Measurements from ENCODE around the gene RIPOR2.
A peak's percentile ranks its signal among the peaks of the same experiment; 100 is the strongest.

Gene RIPOR2

GRCh38 chr6:24855395-24856245 lies 80.1 kb downstream of the RIPOR2 start:
- Histone ChIP-seq H3K9me3 (no peaks in the 10 kb centered on the region), H3K4me3 (ENCODE audit: low read depth, low read length) (peak overlapping the region; percentile 34), H3K4me1 (no peaks in the 10 kb centered on the region), H3K27me3 (no peaks in the 10 kb centered on the region), H3K36me3 (no peaks in the 10 kb centered on the region)
- TF ChIP-seq CTCF (IDR thresholded peaks at IDR 0.05; ENCODE audit: low read depth, low read length): peak; percentile 85
- peak; percentile 61 for DNase-seq

- DNase-seq: no peak
- Histone ChIP-seq H3K27me3 (no peaks in the 10 kb centered on the region), H3K36me3 (no peaks in the 10 kb centered on the region), H3K4me3 (ENCODE audit: low read depth, low read length) (no peak overlapping the region), H3K9me3 (no peaks in the 10 kb centered on the region), H3K4me1 (no peaks in the 10 kb centered on the region)
- TF ChIP-seq CTCF (IDR thresholded peaks at IDR 0.05; ENCODE audit: low read depth, low read length): no peak
Measured at GRCh38 chr6:24854077-24854666, 81.6 kb downstream of the RIPOR2 start.

DNA sequence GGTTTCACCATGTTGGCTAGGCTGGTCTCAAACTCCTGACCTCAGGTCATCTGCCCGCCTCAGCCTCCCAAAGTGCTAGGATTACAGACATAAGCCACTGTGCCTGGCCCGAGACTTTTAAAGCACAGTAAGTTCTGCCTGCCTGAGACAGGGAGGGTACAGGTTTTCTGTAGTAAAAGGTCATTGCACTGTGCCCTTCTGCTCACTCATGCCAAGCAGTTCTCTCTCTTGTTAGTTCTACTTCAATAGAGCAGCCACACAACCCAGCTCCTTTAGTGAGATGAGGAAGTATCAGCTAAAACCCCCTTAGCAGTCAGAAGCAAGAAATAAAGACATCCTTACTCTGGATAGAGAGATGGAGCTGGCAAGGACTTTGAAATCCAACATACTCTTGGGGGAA lies 84.7 kb downstream of the RIPOR2 start:
- no peak for TF ChIP-seq CTCF (IDR thresholded peaks at IDR 0.05; ENCODE audit: low read depth, low read length)
- DNase-seq: no peak

GRCh38 chr6:24849713-24850112 lies 86.0 kb downstream of the RIPOR2 start:
- Histone ChIP-seq H3K36me3 (no peaks in the 10 kb centered on the region), H3K9me3 (no peaks in the 10 kb centered on the region), H3K4me1 (no peaks in the 10 kb centered on the region), H3K27me3 (no peaks in the 10 kb centered on the region), H3K4me3 (ENCODE audit: low read depth, low read length) (no peak overlapping the region)
- no peak for TF ChIP-seq CTCF (IDR thresholded peaks at IDR 0.05; ENCODE audit: low read depth, low read length)
- no peak for DNase-seq

More for the DNA sequence above, 84.7 kb downstream of the RIPOR2 start:
- no peaks in the 10 kb centered on the region for H3K9me3 ChIP-seq
- no peaks in the 10 kb centered on the region for H3K27me3 ChIP-seq
- H3K36me3 ChIP-seq: no peaks in the 10 kb centered on the region
- no peak overlapping the region for H3K4me3 ChIP-seq (ENCODE audit: low read depth, low read length)
- H3K4me1 ChIP-seq: no peaks in the 10 kb centered on the region

DNA sequence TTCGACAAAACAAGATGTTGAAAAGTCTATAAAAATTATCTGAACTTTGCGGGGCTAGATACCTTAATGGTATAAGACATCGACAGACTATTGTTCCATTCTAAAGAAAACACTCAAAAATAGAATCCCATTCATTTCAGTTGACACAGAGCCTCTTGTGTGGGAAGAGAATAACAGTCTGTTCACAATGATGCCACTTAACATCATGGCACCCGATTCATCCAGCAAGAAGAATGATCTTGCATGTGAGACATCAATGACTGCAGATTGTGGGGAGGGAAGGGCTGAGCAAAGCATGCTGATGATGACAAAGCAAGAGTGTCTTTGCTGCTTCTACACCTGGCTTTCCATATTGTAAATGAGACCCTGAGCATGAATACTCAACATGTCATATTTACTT lies 87.3 kb downstream of the RIPOR2 start:
- Histone ChIP-seq H3K9me3 (no peaks in the 10 kb centered on the region), H3K4me1 (no peaks in the 10 kb centered on the region), H3K4me3 (ENCODE audit: low read depth, low read length) (no peak overlapping the region), H3K27me3 (no peaks in the 10 kb centered on the region), H3K36me3 (no peaks in the 10 kb centered on the region)
- DNase-seq: no peak
- no peak for TF ChIP-seq CTCF (IDR thresholded peaks at IDR 0.05; ENCODE audit: low read depth, low read length)

GRCh38 chr6:24847402-24847801 lies 88.4 kb downstream of the RIPOR2 start:
- H3K9me3 ChIP-seq: no peaks in the 10 kb centered on the region
- H3K4me1 ChIP-seq: no peaks in the 10 kb centered on the region
- H3K27me3 ChIP-seq: no peaks in the 10 kb centered on the region
- DNase-seq: no peak
- no peak for TF ChIP-seq CTCF (IDR thresholded peaks at IDR 0.05; ENCODE audit: low read depth, low read length)
- H3K4me3 ChIP-seq (ENCODE audit: low read depth, low read length): no peak overlapping the region
- H3K36me3 ChIP-seq: no peaks in the 10 kb centered on the region

Measured in BE2C (cell line).